GM12878 (cell line): Measurements from ENCODE around the gene HEMK1. TPM values are rescaled to one million over a fixed set of nuclear protein-coding genes. Genes with fewer than 3 reads are reported as not detected.

Experiments
- ATAC-seq: fragments of 200-7000 bp; cut with Tn5 transposase; 3 replicates; pipeline ENCODE4 v1.9.1; 2020; ENCODE audit warnings: mild to moderate bottlenecking, moderate library complexity
- BruUV-seq: library from RNA; stranded (reverse); fragments of 400-500 nt; replicated peaks from 2 replicates; lab custom pipeline; 2021; lab: Mats Ljungman, UMichigan
- CTCF ChIA-PET: fragments of 300-600 bp; sonication (Branson Sonifier 250); formaldehyde crosslinking; extraction: SDS; loops from one replicate; lab custom pipeline; 2021; ENCODE audit warnings: inconsistent platforms; lab: Yijun Ruan, JAX
- POLR2A ChIA-PET: fragments of 350-600 bp; formaldehyde crosslinking; extraction: SDS; loops from one replicate; lab custom pipeline; 2021; ENCODE audit warnings: inconsistent platforms; lab: Charles Lee
- RAD21 ChIA-PET: fragments of 300-600 bp; sonication (Branson Sonifier 250); formaldehyde crosslinking; loops from one replicate; lab custom pipeline; 2023; ENCODE audit warnings: antibody characterized with exemption; ENCODE audit not compliant: unreplicated experiment; lab: Charles Lee
- SMC1A ChIA-PET: fragments of 300-600 bp; sonication (Branson Sonifier 250); formaldehyde crosslinking; loops from one replicate; lab custom pipeline; 2023; ENCODE audit not compliant: unreplicated experiment, uncharacterized antibody; lab: Charles Lee
- DNase-seq: peaks from one replicate; pipeline ENCODE4 v3.0.0-alpha.2; 2011; ENCODE audit warnings: low read depth, low spot score
- FAIRE-seq: peaks from 3 replicates; lab custom pipeline; 2011; peaks lifted over from hg19 to GRCh38; lab: Jason Lieb, UNC
- H2AFZ ChIP-seq: 2 replicates; pipeline ENCODE4 v1.6.0; 2011; ENCODE audit warnings: low read depth, low read length, control low read depth; ENCODE audit not compliant: control insufficient read depth
- H3K27ac ChIP-seq: 2 replicates; pipeline ENCODE4 v1.5.1; 2011; ENCODE audit warnings: control low read depth; ENCODE audit not compliant: control insufficient read depth, insufficient read depth
- H3K27me3 ChIP-seq, 2 experiments: replicated peaks in 1 of 2; 2 replicates each; pipeline versions ENCODE4 v1.6.0 to v1.6.1; 2011; ENCODE audit warnings: low read length in 1 of 2; ENCODE audit not compliant: control insufficient read depth in 2 of 2, insufficient read depth in 2 of 2
- H3K36me3 ChIP-seq, 2 experiments: 2 replicates each; pipeline ENCODE4 v1.5.1; 2011; ENCODE audit warnings: low read length in 1 of 2; ENCODE audit not compliant: control insufficient read depth in 2 of 2, insufficient read depth in 2 of 2
- H3K4me1 ChIP-seq: 2 replicates; pipeline ENCODE4 v1.6.1; 2011; ENCODE audit warnings: mild to moderate bottlenecking, low read length, moderate library complexity, mixed read lengths; ENCODE audit not compliant: control insufficient read depth, insufficient read depth
- H3K4me2 ChIP-seq: 2 replicates; pipeline ENCODE4 v1.6.0; 2011; ENCODE audit warnings: control low read depth; ENCODE audit not compliant: control insufficient read depth, insufficient read depth
- H3K4me3 ChIP-seq: fragments of 200-600 bp; sonication (generic); 2 replicates; pipeline ENCODE4 v1.5.1; 2016
- H3K79me2 ChIP-seq: 2 replicates; pipeline ENCODE4 v1.6.0; 2011; ENCODE audit warnings: low read length; ENCODE audit not compliant: control insufficient read depth, insufficient read depth
- H3K9ac ChIP-seq: 2 replicates; pipeline ENCODE4 v1.8.0; 2011; ENCODE audit warnings: low read length, control low read depth, mixed read lengths; ENCODE audit not compliant: control insufficient read depth, insufficient read depth
- H3K9me3 ChIP-seq: replicated peaks from 3 replicates; pipeline ENCODE4 v1.5.1; 2011; ENCODE audit warnings: mild to moderate bottlenecking, low read length; ENCODE audit not compliant: control insufficient read depth, insufficient read depth
- H4K20me1 ChIP-seq: 2 replicates; pipeline ENCODE4 v1.6.0; 2011; ENCODE audit not compliant: control insufficient read depth, insufficient read depth
- ATF3 ChIP-seq: IDR thresholded peaks from 2 replicates; pipeline ENCODE4 v1.6.1; 2011; ENCODE audit warnings: low read depth, mild to moderate bottlenecking, low read length, moderate library complexity, borderline replicate concordance; ENCODE audit errors: extremely low read depth
- ELK1 ChIP-seq: IDR thresholded peaks from 2 replicates; pipeline ENCODE4 v1.6.1; 2012; ENCODE audit warnings: low read depth, low read length, improper control_type of control experiment
- IRF3 ChIP-seq: fragments of 450-650 bp; IDR thresholded peaks from 2 replicates; pipeline ENCODE4 v1.6.1; 2014; ENCODE audit warnings: mild to moderate bottlenecking
- NKRF ChIP-seq: fragments of 450-650 bp; conservative IDR thresholded peaks from 2 replicates; pipeline ENCODE4 v1.6.1; 2017; ENCODE audit warnings: mild to moderate bottlenecking, moderate library complexity
- RELA ChIP-seq: fragments of 450-650 bp; IDR thresholded peaks from 2 replicates; pipeline ENCODE4 v1.8.0; 2014; ENCODE audit warnings: borderline replicate concordance; ENCODE audit not compliant: partially characterized antibody
- SMAD1 ChIP-seq: fragments of 450-650 bp; IDR thresholded peaks from 2 replicates; pipeline ENCODE4 v1.6.1; 2018; ENCODE audit warnings: mild to moderate bottlenecking, low read depth; ENCODE audit not compliant: partially characterized antibody
- SMC3 ChIP-seq: IDR thresholded peaks from 2 replicates; pipeline ENCODE4 v1.6.1; 2011; ENCODE audit warnings: low read length, improper control_type of control experiment, borderline replicate concordance
- STAT3 ChIP-seq: IDR thresholded peaks from 2 replicates; pipeline ENCODE4 v1.6.1; 2011; ENCODE audit warnings: low read depth, low read length, improper control_type of control experiment
- WGBS: methylation state at CpG from one replicate; pipeline ENCODE4 v1.1.6; 2016; ENCODE audit warnings: low lambda C conversion rate; ENCODE audit not compliant: insufficient replicate concordance, insufficient coverage; ENCODE audit errors: missing lambda C conversion rate; 5-methylcytosine and 5-hydroxymethylcytosine counted together
- in situ Hi-C: fragments of 300-500 bp; cut with MboI; formaldehyde crosslinking; loops from 9 replicates; pipeline ENCODE4 v1.14.3; 2018; ENCODE audit warnings: mixed read lengths
- intact Hi-C: fragments of 100-400 bp; cut with micrococcal nuclease; formaldehyde crosslinking; loops from one replicate; pipeline ENCODE4 v1.14.2; 2022; ENCODE audit not compliant: unreplicated experiment
- polyA plus RNA-seq, 11 experiments: library from polyadenylated mRNA; depleted of rRNA in 4 of 11; unstranded in 6 of 11; stranded (reverse) in 5 of 11; fragments of >200 nt; fragmentation: Nextera tagmentation in 4 of 11; fragmentation: Illumina TruSeq in 1 of 11; extraction: Ambion mirVana in 4 of 11; extraction: Trizol in 1 of 11; gene quantifications; 1 replicate in 1 of 11; 2 replicates in 10 of 11; pipeline versions ENCODE4 v1.2.1 to v1.2.3, GENCODE V29; 2011 to 2016; ENCODE audit warnings: inconsistent platforms in 2 of 11, missing spikeins in 2 of 11, low read depth in 1 of 11
- total RNA-seq, 4 experiments: library from RNA; depleted of rRNA in 3 of 4; stranded (reverse); fragments of >200 nt in 3 of 4; fragmentation: Illumina TruSeq in 1 of 4; extraction: Trizol in 1 of 4; gene quantifications; 2 replicates each; pipeline versions ENCODE4 v1.2.1 to v1.2.3, GENCODE V29; 2013 to 2021

Gene HEMK1
- total and polyA plus RNA-seq, 10 of the 15 experiments (the other 5 are each of a cell fraction or from before 2014, with no cell fraction given): 2.8 to 19.0 (median 12.0) TPM

- Histone ChIP-seq H3K4me3 (no peak overlapping the region), H3K27me3 (no peaks in the 10 kb centered on the region), H3K9ac (no peak overlapping the region), H4K20me1 (no peaks in the 10 kb centered on the region), H3K27ac (no peak overlapping the region), H3K4me1 (peaks cover 4% of the 10 kb centered on the region), H3K36me3 (no peaks in the 10 kb centered on the region; a peak in 2 of 4 replicates), H2AFZ (no peak overlapping the region), H3K9me3 (no peaks in the 10 kb centered on the region), H3K4me2 (no peak overlapping the region), H3K79me2 (no peaks in the 10 kb centered on the region; the same call in 1 of the 2 replicates)
- intact Hi-C loops: no loop called here
- DNase-seq: no peak
- RAD21 ChIA-PET: interaction anchor here (1.2 to 7.1 kb wide), 2 partner anchors 37 to 39 kb away, joined by 6 to 244 read pairs; partner anchors contain the start of genes CISH and MAPKAPK3
- ATAC-seq: no peak
- no peak for TF ChIP-seq RELA
- no peak for TF ChIP-seq IRF3
- no peak for TF ChIP-seq STAT3
- TF ChIP-seq ATF3: no peak
- no peak for TF ChIP-seq SMAD1
- no peak for TF ChIP-seq ELK1
- TF ChIP-seq NKRF: no peak
- TF ChIP-seq SMC3: no peak
- SMC1A ChIA-PET: interaction anchor here (6.5 kb wide), 1 partner anchor 15 kb away, joined by 93 read pairs; no protein-coding TSS in a partner anchor
- no peak for FAIRE-seq
- BruUV-seq: no TSS peak
- CTCF ChIA-PET: interaction anchor here (1.0 to 11.6 kb wide), 4 partner anchors 15 to 78 kb away, joined by 3 to 410 read pairs (median 86); partner anchors contain the start of genes CISH and MAPKAPK3
- WGBS: 86% methylated on average over 5 of the region's 6 CpGs
- in situ Hi-C loops: loop anchor here (5.0 kb wide), 1 partner anchor 37 kb away; the partner anchor contains the start of gene CISH
- POLR2A ChIA-PET: interaction anchor here (0.7 to 1.2 kb wide), 2 partner anchors 13 to 40 kb away, joined by 3 to 4 read pairs; no protein-coding TSS in a partner anchor
Observed at GRCh38 chr3:50575372-50575771, 6.0 kb downstream of the HEMK1 start.
